Ectodermal cell (in vitro differentiated cells): ENCODE measurements around the gene ATP6V0A1.
"Not testable (repeated sequence)": the region's sequence is repeated elsewhere in the genome, so short reads cannot be mapped to it uniquely, and the experiment has no call there.

Experiments
- H3K27ac ChIP-seq: 2 replicates; pipeline ENCODE4 v1.7.0; 2013; ENCODE audit warnings: mild to moderate bottlenecking, low read depth, low read length; ENCODE audit not compliant: insufficient read depth, poor library complexity, severe bottlenecking
- H3K27me3 ChIP-seq: 2 replicates; pipeline ENCODE4 v1.7.0; 2013; ENCODE audit warnings: mild to moderate bottlenecking, low read length; ENCODE audit not compliant: insufficient read depth, control insufficient read depth, poor library complexity, severe bottlenecking
- H3K36me3 ChIP-seq: one replicate; pipeline ENCODE4 v1.7.0; 2013; ENCODE audit warnings: low read length; ENCODE audit not compliant: control insufficient read depth, insufficient read depth
- H3K4me1 ChIP-seq: one replicate; pipeline ENCODE4 v1.7.0; 2013; ENCODE audit warnings: low read length; ENCODE audit not compliant: control insufficient read depth, insufficient read depth
- H3K4me3 ChIP-seq: 2 replicates; pipeline ENCODE4 v1.7.0; 2013; ENCODE audit warnings: low read depth, low read length, control low read depth; ENCODE audit not compliant: insufficient read depth
- H3K9me3 ChIP-seq: 2 replicates; pipeline ENCODE4 v1.7.0; 2013; ENCODE audit warnings: mild to moderate bottlenecking, low read length, moderate library complexity; ENCODE audit not compliant: control insufficient read depth
- WGBS, 2 experiments: methylation state at CpG; one replicate each; pipeline ENCODE4 v1.1.7; 2013; ENCODE audit warnings: missing lambda C conversion rate in 2 of 2; 5-methylcytosine and 5-hydroxymethylcytosine counted together

ATP6V0A1 gene

DNA sequence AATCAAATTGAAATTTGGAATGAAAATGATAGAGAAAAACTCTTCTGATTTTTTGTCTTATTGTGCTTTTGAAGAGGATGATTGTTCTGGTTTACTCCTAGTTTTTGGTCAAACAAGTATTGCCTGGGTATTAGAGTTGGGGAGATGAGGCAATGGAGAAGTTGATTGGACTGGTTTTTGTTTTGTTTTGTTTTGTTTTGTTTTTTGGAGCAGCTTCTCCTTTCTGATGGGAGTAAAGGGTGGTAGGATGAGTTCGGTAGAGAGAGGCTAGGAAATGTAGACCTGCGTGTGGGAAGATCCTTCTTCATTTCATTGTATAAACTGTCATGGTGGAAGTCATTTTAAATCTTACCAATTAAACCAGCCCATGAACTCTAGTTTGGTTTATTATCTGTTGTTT, 17.7 kb downstream of the ATP6V0A1 start:
- Histone ChIP-seq H3K36me3 (peaks cover 21% of the 10 kb centered on the region), H3K4me1 (no peaks in the 10 kb centered on the region), H3K4me3 (no peak overlapping the region), H3K27me3 (no peaks in the 10 kb centered on the region), H3K9me3 (no peaks in the 10 kb centered on the region), H3K27ac (no peak overlapping the region)
- WGBS, 2 experiments: 92% methylated on average over 2 of the region's 2 CpGs; no CpG with 5 or more reads in 1 of the 2 experiments

DNA sequence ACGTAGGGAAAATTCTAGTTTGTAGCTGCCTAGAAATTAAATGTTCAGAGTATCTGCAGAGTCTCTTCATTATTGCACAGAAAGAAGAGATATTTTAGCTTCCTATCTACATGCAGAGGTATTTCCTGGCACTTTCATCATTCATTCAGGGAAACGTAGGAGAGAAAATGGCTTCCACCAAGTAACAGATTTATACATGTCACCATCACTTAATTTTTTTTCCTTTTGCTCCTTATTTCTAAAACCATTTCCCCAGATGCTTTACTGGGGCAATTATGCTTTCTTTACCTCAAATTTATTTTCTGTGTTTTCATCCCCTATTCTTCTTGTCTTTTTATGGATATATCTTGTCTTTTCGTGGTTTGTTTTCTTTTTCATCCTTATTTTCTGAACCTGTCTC, 18.5 kb downstream of the ATP6V0A1 start:
- Histone ChIP-seq H3K4me1 (no peaks in the 10 kb centered on the region), H3K27ac (no peak overlapping the region), H3K36me3 (peaks cover 17% of the 10 kb centered on the region), H3K9me3 (no peaks in the 10 kb centered on the region), H3K27me3 (no peaks in the 10 kb centered on the region), H3K4me3 (no peak overlapping the region)
- 94% methylated on average over 1 to 3 of the region's 3 CpGs for WGBS, 2 experiments

DNA sequence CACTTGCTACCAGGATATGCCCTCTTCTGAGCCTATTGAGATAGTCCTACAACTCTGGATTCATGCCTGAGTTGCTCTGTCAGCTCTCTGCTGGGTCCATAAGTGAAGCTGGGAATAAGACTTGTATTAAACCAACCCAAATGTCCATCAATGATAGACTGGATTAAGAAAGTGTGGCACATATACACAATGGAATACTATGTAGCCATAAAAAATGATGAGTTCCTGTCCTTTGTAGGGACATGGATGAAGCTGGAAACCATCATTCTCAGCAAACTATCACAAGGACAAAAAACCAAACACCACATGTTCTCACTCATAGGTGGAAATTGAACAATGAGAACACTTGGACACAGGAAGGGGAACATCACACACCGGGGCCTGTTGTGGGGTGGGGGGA, 19.1 kb downstream of the ATP6V0A1 start:
- not testable (repeated sequence) for H3K27ac ChIP-seq, H3K27me3 ChIP-seq, H3K4me1 ChIP-seq, H3K9me3 ChIP-seq, H3K4me3 ChIP-seq
- WGBS, 2 experiments: no CpG with 5 or more reads among the region's 1 CpG
- peaks cover 17% of the 10 kb centered on the region for H3K36me3 ChIP-seq

DNA sequence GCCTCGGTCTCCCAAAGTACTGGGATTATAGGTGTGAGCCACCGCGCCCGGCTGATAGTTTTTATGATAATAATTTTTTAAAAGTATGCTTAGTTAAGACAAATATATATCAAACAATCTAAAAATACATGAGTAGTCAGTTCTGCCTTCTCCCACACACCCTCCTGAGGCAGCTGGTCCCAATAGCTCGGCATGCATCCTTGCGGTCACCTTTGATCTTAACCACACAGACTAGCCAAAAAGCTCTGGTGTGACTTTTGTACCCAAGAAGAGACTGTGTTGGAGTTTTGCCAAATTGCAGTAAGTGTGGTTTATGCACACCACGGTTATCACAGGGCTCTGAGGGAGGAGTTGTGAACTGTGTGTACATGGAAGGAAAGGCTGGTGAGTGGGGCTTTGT, 25.6 kb downstream of the ATP6V0A1 start:
- Histone ChIP-seq H3K9me3 (no peaks in the 10 kb centered on the region), H3K36me3 (peaks cover 25% of the 10 kb centered on the region), H3K4me1 (no peaks in the 10 kb centered on the region), H3K4me3 (no peak overlapping the region), H3K27me3 (no peaks in the 10 kb centered on the region), H3K27ac (no peak overlapping the region)
- 85 to 97% methylated on average over 6 to 7 of the region's 7 CpGs for WGBS, 2 experiments

DNA sequence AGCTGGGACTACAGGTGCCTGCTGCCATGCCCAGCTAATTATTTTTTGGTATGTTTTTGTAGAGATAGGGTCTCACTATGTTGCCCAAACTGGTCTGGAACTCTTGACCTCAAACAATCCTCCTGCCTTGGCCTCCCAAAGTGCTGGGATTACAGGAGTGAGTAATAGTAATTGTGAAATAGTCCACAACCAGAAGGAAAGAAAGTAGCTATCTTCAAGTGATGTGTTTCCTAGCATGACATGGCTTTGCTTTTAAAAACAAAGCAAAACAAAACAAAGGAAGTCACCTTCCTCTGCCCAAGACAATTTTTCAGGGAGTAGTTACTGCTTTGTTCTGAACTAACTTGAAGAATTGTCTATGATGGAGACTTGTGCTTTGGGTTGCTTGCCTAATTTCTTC, 27.0 kb downstream of the ATP6V0A1 start:
- H3K9me3 ChIP-seq: no peaks in the 10 kb centered on the region
- H3K27ac ChIP-seq: no peak overlapping the region
- H3K36me3 ChIP-seq: peaks cover 27% of the 10 kb centered on the region
- H3K4me1 ChIP-seq: no peaks in the 10 kb centered on the region
- no peak overlapping the region for H3K4me3 ChIP-seq
- H3K27me3 ChIP-seq: no peaks in the 10 kb centered on the region

DNA sequence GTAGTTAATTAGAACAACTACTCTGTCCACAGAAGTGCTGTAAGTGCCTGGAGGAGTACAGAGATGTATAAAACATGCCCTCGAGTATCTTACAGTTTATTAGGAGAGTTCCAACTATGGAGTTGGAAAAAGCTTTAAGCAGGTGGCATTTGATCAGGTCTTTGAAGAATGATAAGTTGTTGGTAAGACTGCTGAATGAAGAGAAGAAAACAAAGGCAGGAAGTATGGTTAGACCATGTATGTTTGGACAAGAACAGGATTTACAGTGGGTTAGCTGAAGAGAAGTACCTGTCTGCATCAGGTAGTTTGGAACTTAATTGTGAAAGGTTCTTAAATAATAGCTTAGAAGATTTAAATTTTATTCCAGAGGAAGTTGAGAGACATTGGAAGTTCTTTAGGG, 29.4 kb downstream of the ATP6V0A1 start:
- Histone ChIP-seq H3K27ac (no peak overlapping the region), H3K4me1 (no peaks in the 10 kb centered on the region), H3K36me3 (peaks cover 33% of the 10 kb centered on the region), H3K9me3 (no peaks in the 10 kb centered on the region), H3K4me3 (no peak overlapping the region), H3K27me3 (no peaks in the 10 kb centered on the region)
- 91 to 96% methylated on average over 1 of the region's 1 CpG for WGBS, 2 experiments

DNA sequence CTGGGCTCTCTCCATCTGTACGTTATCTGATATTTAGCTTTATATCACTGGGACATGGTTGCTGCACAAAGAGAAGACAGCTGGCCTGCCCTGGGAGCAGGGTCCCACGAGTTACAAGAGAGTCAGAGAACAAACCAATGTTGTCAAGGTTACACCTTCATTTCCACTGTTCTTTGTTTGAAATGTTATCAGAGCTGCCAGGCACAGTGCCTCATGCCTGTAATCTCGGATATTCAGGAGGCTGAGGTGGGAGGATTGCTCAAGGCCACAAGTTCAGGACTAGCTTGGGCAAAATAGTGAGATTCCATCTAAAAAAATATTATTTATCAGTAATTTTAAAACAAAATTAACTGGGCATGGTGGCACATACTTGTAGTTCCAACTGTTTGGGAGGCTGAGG, 34.6 kb downstream of the ATP6V0A1 start:
- H3K9me3 ChIP-seq: no peaks in the 10 kb centered on the region
- H3K27me3 ChIP-seq: no peaks in the 10 kb centered on the region
- no peak overlapping the region for H3K27ac ChIP-seq
- WGBS, 2 experiments: 94 to 95% methylated on average over 3 of the region's 3 CpGs
- peaks cover 29% of the 10 kb centered on the region for H3K36me3 ChIP-seq
- H3K4me1 ChIP-seq: no peaks in the 10 kb centered on the region
- no peak overlapping the region for H3K4me3 ChIP-seq

DNA sequence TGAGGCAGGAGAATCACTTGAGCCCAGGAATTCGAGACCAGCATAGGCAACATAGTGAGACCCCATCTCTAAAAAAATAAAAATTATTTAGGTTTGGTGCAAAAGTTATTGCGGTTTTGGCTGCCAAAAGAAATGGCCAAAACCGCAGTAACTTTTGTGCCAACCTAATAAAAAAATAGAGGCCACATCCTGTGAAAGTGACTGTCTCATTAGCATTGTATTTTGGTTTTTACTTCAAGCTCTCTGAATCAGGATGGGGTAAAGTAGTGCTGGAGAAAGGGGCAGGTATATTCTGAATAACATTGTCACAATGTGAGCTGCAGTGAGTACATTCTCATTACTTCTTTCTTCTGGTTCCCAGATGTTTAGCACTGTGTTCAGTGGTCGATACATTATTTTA, 36.0 kb downstream of the ATP6V0A1 start:
- H3K4me3 ChIP-seq: no peak overlapping the region
- peaks cover 28% of the 10 kb centered on the region for H3K36me3 ChIP-seq
- H3K9me3 ChIP-seq: no peaks in the 10 kb centered on the region
- no peaks in the 10 kb centered on the region for H3K27me3 ChIP-seq
- H3K4me1 ChIP-seq: no peaks in the 10 kb centered on the region
- H3K27ac ChIP-seq: no peak overlapping the region
- WGBS, 2 experiments: 78 to 79% methylated on average over 3 to 4 of the region's 4 CpGs

DNA sequence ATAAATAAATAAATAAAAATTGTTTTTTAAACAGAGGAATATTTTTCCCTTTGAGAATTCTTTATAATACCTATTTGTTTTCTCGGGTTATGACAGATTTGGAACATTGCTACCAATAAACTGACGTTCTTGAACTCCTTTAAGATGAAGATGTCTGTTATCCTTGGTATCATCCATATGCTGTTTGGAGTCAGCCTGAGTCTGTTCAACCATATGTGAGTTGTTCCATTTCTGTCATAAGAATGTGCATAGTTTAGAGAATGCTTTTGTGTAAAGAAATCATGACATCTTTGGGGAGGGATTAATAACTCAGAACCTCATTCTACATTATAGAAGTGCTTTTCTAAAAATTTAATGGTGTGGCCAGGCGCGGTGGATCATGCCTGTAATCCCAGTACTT, 40.1 kb downstream of the ATP6V0A1 start:
- H3K27me3 ChIP-seq: no peaks in the 10 kb centered on the region
- peaks cover 28% of the 10 kb centered on the region for H3K36me3 ChIP-seq
- no peaks in the 10 kb centered on the region for H3K4me1 ChIP-seq
- WGBS, 2 experiments: 95 to 98% methylated on average over 4 of the region's 4 CpGs
- no peak overlapping the region for H3K27ac ChIP-seq
- no peaks in the 10 kb centered on the region for H3K9me3 ChIP-seq
- H3K4me3 ChIP-seq: no peak overlapping the region

DNA sequence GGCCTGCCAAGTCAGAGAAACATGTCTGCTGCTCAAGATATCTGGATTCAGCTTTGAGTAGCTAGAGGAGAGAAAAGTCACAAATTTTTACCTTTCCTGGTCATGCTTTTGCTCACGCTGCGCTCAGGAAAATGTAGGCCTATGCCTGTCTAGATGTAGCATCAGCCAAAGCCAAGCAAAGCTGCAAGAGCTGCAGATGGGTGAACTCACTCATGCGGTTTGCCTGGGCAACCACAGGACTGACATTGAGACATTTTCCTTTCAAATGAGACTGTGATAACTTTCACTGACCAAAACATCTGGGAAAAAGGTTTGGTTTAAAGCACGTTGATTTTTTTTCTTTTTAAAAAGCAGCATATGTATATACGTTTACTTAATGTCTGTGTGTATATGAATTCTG, 43.4 kb downstream of the ATP6V0A1 start:
- H3K36me3 ChIP-seq: peaks cover 16% of the 10 kb centered on the region
- no peaks in the 10 kb centered on the region for H3K4me1 ChIP-seq
- no peak overlapping the region for H3K27ac ChIP-seq
- H3K9me3 ChIP-seq: no peaks in the 10 kb centered on the region
- no peaks in the 10 kb centered on the region for H3K27me3 ChIP-seq
- 97 to 98% methylated on average over 5 of the region's 5 CpGs for WGBS, 2 experiments
- no peak overlapping the region for H3K4me3 ChIP-seq

DNA sequence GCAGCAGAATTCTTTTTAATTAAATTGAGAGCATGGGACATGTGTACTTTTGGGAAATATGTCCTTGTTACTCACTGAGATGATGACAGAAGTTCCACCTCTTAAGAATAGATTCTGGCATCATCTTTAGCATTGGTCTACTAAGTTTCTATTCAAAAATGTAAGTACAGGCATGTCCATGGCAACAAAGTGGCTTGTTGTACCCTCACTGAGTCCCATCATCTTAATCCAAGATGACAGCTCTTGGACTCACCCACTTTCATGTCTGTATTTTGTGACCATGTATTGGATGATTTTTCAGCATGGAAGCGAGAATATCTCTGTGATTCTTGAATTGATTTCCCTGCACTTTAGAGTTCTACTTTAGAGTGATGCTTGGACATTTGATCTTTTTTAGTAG, 44.2 kb downstream of the ATP6V0A1 start:
- Histone ChIP-seq H3K36me3 (peaks cover 16% of the 10 kb centered on the region), H3K27me3 (no peaks in the 10 kb centered on the region), H3K4me3 (no peak overlapping the region), H3K27ac (no peak overlapping the region), H3K4me1 (no peaks in the 10 kb centered on the region), H3K9me3 (no peaks in the 10 kb centered on the region)
- 94 to 100% methylated on average over 1 of the region's 1 CpG for WGBS, 2 experiments
